Duodenal mucosa (tissue), 2 donors: ENCODE measurements around the gene TEX35.

Source experiments
- H3K27ac ChIP-seq: one replicate; pipeline ENCODE4 v1.7.0; 2013; ENCODE audit warnings: low read depth, low read length
- H3K27me3 ChIP-seq, 2 donors: one replicate each; pipeline ENCODE4 v1.7.0; 2013; ENCODE audit warnings: low read length in 2 of 2, control low read depth in 1 of 2; ENCODE audit not compliant: insufficient read depth in 2 of 2, control insufficient read depth in 1 of 2
- H3K36me3 ChIP-seq, 2 donors: one replicate each; pipeline ENCODE4 v1.7.0; 2013; ENCODE audit warnings: low read length in 2 of 2, control low read depth in 1 of 2; ENCODE audit not compliant: insufficient read depth in 2 of 2, control insufficient read depth in 1 of 2
- H3K4me1 ChIP-seq, 2 donors: one replicate each; pipeline ENCODE4 v1.7.0; 2013; ENCODE audit warnings: low read length in 2 of 2, control low read depth in 1 of 2; ENCODE audit not compliant: insufficient read depth in 2 of 2, control insufficient read depth in 1 of 2
- H3K4me3 ChIP-seq, 2 donors: one replicate each; pipeline ENCODE4 v1.7.0; 2013; ENCODE audit warnings: low read length in 2 of 2, low read depth in 1 of 2
- H3K9ac ChIP-seq, 2 donors: one replicate each; pipeline ENCODE4 v1.7.0; 2013; ENCODE audit warnings: low read length in 2 of 2, low read depth in 1 of 2
- H3K9me3 ChIP-seq, 2 donors: one replicate each; pipeline ENCODE4 v1.7.0; 2013; ENCODE audit warnings: low read length in 2 of 2, control low read depth in 1 of 2; ENCODE audit not compliant: control insufficient read depth in 1 of 2

Gene TEX35

DNA sequence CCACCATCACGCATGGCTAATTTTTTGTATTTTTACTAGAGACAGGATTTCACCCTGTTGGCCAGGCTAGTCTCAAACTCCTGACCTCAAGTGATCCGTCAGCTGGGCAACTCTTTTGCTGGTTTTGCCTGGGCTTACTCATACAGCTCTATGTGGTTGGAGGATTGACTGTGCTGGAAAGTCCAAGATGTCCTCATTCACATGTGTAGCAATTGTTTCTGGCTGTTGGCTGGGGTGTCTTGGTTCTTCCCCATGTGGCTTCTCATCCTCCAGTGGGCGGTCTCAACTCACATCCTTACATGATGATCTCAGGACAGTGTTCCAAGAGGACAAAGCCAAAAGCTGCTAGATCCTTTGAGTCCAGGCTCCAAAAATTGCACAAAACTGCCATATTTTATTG lies 53.3 kb downstream of the TEX35 start:
- no peak overlapping the region for H3K27ac ChIP-seq
- no peak overlapping the region for H3K9ac ChIP-seq
- H3K4me1 ChIP-seq: peaks cover 4 to 5% of the 10 kb centered on the region in 2 donors
- H3K36me3 ChIP-seq: no peaks in the 10 kb centered on the region
- H3K27me3 ChIP-seq: no peaks in the 10 kb centered on the region
- no peaks in the 10 kb centered on the region for H3K9me3 ChIP-seq
- H3K4me3 ChIP-seq: no peak overlapping the region

DNA sequence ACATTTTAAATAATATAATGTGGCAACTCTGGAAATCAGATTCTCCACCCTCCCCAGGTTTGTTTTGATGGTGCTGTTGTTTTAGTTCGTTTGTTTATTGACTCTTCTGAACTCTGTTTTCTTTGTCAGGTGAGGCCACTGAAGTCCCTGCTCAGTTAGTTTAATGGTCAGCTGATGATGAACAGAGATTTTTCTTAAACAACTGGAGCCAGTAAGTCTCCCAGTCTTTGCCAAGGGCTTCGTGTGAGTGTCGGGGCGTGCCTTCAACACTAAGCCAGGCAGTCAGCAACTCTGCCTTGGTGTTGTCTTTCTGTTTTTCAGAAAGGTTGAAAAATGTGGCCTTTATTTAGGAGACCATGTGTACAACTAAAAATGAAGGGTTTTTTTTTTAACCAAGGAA lies 58.9 kb downstream of the TEX35 start:
- Histone ChIP-seq H3K9ac (no peak overlapping the region), H3K27ac (no peak overlapping the region), H3K36me3 (no peaks in the 10 kb centered on the region), H3K4me1 (peaks cover 23 to 30% of the 10 kb centered on the region in 2 donors), H3K27me3 (no peaks in the 10 kb centered on the region), H3K4me3 (no peak overlapping the region), H3K9me3 (no peaks in the 10 kb centered on the region)
